Stimulated activated CD4-positive, alpha-beta T cell treated with anti-CD3 and anti-CD28 coated beads, Interleukin-15, amount 100 ng/mL, for 1 hour (primary cell): Measurements from ENCODE around the gene PRCP.

ENCODE experiments used
- DNase-seq, 2 donors: peaks; one replicate each; pipeline ENCODE4 v3.0.0-alpha.2; 2020; ENCODE audit warnings: low read depth in 1 of 2, low spot score in 1 of 2

Gene PRCP

GRCh38 chr11:82831364-82831763 is 68.9 kb downstream of the PRCP start:
- DNase-seq: no peak

GRCh38 chr11:82830746-82831145 is 69.5 kb downstream of the PRCP start:
- DNase-seq: no peak

DNA sequence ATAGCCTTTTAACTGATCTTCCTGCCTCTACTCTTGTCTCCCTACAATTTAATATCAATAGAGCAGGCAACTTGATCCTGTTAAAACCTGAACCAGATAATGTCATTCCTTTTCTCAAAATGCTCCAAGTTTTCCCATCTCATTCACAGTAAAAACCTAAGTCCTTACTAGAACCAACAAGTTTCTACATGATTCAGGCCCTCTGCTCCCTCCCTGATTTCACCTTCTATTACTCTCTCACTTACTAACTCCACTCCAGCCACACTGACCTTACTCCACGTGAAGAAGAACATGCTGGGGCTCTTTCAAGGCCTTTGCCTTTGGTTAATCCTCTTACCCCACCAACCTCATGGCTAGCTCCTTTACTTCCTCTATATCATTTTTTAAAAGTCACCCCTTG is 71.1 kb downstream of the PRCP start:
- DNase-seq: no peak

DNA sequence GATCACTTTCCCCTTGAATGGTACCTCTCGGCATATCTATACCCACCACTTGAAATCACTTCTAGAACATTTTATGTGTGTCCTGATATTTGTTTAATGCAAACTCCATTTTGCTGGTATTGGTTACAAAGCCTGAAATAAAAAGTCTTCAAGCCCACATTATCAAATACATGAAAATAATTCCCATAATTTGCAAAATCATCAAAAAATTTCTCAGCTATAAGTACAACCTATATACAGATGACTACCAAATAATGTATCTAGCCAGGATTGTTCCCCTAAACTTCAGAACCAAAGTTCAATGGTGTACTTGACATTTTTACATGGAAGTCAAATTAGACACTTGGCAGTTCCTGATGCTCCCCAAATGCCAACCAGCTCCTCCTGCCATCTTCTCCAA is 71.8 kb downstream of the PRCP start:
- no peak for DNase-seq

DNA sequence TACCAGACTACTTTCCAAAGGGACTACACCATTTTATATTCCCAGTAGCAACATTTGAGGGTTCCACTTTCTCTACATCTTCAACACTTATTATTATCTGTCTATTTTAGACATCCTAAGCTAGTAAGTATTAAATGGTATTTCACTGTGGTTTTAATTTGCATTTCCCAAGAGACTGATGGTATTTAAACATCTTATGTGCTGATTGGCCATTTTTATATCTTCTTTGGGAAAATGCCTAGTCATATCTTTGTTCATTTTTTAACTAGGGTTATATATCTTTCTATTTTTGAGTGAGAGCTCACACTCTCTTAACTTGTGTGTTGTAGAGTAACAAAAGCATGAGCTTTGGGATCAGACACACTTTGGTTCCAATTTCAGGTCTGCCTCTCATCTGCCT is 73.7 kb downstream of the PRCP start:
- DNase-seq: no peak

DNA sequence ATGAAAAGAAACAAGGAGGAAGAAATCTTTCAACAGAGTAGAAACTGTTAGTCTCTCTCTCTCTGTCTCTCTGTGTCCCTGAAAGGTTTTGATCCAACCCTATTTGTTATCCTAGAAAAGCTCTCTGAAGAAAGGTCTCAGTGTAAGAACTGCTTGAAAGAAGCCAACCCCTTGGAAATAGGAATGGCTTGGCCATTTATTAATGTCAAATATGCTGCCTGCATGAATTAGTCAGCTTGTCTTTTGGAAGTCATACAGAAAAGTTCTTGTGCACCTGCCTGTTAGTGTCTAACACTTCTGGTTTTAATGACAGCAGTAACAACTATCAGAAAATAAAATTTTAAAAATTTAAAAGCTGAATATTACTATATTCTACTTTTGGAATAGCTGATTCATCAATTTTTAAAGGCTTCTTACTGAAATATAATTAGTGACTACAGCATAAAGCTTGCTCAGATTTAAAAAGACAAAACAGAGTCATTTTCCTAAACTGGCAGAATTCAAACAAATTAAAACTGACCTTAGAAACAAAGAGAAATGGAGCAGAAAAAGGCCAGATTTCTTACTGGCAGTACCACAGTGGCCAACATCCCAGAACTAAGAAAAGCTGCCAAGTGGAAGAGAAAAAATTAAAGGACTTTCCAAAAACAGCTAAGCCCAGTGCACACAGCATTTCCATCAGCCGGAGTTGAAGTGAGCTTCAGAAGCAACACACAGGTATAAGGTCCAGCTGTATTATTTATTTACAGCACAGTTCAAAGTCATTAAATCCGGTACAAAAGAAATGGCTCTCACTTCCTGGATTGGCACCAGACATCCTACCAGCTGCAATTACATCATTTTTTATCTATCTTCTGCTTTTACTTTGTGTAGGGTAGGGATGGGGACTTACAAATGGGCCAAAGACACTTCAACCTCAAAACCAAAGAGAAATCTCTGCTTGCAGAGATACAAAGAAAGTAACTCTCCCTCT is 76.3 kb downstream of the PRCP start:
- no peak for DNase-seq

DNA sequence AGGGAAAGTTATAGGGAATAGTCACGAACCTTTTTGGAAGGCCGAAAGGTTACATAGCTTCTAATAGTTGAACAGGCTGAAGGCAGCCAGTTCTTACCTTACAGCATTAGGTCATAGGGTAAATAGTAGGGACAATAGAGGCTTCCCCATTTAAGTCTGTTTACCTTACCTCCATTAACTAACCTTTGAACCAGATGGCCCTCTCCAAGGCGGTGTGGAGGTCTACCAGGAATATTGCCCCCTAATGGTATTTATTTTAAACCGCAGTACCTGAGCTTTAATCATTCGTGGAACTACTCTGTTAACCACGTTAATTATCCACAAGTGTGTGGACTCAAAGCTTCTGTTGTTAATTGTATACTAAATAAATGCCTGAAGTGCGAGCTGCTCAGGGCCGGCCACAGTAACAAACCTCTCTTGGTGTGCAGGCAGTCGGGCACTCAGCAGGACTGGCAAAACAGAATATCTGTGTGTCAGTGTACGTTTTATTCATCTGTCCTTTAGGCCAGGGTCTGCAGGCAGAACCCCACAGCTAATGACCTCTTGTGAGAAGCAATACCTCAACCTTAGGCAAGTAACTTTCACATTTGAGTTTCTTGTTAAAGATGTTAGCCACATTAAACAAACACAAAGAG is 81.7 kb downstream of the PRCP start:
- no peak for DNase-seq

DNA sequence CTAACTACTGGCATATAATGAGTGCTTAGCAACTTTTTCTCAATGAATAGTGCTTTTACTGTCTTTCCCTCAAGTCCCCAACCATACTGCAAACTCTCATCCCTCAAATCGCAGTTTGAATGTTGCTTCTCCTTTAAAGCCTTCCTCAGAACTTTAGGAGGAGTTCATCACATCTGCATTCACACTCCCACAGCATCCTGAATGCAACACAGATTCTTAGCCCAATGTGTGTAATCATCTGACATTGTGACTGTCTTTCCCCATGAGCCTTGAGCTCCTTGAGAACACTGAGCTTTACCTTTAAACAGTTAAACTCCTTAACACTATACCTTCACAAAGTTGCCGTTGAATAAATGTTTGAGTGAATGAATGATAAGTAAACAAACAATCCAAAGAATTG is 84.8 kb downstream of the PRCP start:
- DNase-seq: no peak

- DNase-seq: no peak
Measured at GRCh38 chr11:82814379-82814778, 85.9 kb downstream of the PRCP start.

DNA sequence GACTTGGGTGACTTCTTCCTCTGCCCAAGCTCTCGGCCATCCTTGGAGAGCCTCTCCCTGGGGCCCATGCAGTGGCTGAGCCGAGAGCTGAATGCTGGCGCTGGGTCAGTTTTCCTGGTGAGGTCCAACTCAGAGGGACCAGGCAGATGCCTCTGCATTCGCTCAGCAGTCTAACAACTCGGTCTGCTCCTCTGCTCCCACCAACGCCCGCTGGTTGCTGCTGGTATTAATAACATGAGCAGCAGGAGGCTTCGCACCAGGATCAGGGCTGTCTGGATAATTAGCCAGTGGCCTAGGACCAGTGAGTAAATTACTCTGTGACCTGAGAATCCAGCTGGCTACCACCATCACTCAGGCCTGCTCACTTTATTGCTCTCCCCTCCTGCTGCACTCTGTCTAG is 88.9 kb downstream of the PRCP start:
- no peak for DNase-seq

DNA sequence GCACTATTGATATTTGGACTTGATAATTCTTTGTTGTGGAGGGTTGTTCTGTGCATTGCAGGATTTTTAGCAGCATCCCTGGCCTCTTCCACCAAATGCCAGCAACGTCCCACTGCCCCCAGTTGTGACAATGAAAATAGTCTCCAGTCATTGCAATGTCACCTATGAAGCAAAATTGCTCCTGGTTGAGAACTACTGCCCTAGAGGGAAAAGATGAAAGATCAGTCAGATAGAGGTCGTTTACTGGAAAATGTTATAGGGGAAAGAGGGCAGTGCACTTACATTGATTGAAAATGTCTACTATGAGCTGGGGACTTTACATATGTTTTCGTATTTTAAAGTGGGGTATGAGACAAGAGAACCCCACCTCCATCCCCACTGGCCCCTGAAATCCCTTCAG is 89.5 kb downstream of the PRCP start:
- no peak for DNase-seq

DNA sequence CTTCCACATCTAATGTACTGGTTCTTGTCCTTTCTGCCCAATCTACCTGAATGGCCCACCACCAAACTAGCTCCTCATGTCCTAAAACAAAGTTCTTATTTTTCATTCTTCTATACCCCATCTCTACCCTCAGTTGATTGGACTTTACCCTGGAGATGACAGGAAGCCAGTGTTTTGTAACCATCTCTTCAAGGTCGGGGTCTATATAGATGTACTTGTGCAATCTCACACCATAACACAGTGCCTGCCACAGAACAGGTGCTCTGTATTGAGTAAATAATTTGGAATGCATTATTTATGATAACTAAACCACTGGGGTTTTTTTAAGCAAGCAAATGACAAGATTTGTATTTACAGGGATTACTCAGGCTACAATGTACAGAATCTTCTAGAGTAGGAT is 89.9 kb downstream of the PRCP start:
- DNase-seq: no peak

- DNase-seq: no peak
Measured at GRCh38 chr11:82807646-82808045, 92.6 kb downstream of the PRCP start.

DNA sequence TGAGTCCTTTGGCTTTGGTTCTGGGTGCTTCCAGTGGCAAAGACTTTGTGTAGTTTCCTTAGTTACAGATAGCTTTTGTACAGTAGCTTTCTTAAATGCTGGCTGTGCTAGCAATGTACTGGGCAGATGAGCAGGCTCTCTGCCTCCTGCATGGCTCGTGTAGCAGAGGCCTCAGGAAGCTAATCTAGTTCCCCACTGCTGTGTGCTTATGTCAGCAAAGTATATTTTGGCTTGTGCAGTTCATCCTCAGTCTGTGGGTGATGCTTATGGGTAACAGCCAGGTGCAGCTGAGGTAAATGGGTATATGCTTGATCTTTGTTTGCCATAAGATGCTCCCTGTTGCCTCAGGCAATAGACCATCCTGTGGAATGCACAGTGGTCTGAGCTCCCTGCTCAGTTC is 97.5 kb downstream of the PRCP start:
- no peak for DNase-seq

DNA sequence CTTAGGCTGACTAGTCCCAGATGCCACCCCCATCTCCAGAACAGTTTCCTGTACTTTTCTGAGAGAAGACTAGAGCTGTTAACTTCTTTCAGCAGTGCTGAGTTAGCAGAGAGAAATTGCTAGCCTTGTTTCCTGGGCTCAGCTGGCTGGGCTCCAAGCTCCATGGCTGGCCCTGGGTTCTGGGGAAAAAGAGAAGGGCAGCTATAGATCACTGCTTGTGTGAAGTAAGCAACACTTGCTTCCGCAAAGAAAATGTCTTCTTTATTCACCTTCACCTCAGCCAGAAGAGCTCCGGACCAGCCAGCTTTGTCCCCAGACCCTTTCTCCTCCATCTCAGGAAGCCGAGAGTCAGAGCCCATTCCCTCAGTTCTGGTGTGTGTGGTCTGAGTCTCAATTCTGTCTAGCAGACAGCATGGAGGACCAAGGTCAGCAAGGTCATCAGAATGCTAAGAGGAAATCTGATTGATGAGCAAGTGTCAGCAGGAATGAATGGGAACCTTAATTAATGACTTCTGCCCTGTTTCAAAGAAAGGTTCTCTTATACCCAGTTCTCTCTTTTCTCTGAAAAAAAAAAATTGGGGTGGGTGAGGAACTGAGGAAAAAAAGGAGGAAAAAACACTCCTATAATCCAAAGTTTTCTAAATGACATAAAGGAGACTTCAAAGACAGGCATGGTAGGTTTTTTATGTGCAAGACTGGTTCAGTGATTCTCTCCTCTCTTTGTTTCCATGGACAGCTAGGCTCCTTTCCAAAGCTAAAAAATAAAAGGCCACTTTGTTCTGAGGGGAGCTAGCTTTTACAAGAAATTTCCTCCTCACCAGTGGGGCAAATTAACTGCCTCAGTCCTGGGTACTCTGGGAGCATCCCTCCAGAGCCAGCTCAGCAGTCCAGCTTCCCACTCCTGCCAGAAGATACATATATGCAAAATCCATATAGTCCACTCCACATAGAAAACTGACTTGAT is 103.0 kb downstream of the PRCP start:
- no peak for DNase-seq

GRCh38 chr11:82794490-82794889 is 105.7 kb downstream of the PRCP start:
- DNase-seq: no peak

DNA sequence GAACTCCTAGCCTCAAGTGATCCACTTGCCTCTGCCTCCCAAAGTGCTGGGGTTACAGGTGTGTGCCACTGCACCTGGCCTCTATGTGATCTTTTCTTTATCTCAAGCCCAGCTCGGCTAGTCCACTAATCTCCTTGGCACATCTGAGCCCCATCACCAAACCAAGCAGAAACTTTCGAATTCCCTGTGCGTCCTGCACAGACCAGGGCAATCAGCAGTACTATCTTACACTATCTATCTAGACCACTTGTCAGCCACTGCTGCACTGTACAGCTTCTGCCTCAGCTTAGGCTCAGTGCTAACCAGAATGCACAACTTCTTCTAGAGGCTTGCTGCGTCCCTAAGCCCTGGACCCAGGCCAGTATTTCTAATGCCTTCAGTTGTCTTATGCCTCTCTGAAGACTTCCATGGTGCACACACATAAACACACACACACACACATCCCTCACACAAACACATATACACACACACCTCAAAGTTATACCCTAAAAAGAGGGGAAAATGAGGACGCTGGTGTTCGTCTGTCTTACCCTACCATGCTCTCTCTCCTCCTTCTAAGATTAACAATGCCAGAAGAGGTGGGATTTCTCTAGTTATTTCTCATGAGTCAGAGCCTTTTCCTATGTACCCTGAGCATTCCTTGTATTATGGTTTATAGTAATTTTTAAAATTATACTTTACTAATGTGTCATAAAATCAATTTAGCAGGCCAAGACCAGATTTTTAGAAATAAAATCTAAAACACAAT is 107.2 kb downstream of the PRCP start:
- no peak for DNase-seq

DNA sequence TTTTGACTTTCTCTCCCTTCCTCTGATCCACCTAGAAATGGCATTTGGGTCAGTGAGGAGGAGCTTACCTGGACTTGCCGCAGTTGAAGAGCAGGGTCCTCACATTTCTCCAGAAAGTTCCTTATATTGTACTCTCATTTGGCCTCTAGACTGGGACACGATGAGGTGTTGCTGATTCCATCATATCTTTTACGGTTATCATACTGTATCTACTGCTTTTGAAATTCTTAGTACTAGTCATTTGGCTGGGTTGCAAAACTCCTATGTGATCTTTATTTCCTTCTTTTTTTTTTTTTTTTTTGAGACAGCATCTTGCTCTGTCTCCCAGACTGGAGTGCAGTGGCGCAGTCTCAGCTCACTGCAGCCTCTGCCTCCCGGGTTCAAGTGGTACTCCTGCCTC is 107.9 kb downstream of the PRCP start:
- DNase-seq: no peak

DNA sequence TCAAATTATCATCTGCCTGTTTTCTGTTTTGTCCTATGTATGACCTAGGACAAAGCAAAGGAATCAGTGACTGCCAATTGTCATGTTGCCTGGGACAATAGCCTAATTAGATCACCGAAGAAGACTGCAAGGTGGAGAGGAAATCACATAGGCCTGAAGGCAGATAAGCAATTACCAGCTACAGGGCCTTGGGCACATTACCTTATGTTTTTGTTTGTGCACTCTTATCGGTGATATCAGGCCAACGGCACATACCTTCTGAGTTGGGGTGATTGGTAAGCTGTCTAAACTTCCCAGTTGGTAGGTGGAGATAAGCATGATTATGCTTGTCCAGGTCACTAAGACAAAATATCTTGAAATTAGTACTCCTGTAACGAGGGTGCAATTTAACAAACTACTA is 108.5 kb downstream of the PRCP start:
- no peak for DNase-seq

- no peak for DNase-seq
Measured at GRCh38 chr11:82790723-82791484, 109.3 kb downstream of the PRCP start.
